Muscle of back (tissue), 11 donors: ENCODE data around the gene CHI3L2. TPM values are rescaled to one million over a fixed set of nuclear protein-coding genes. Genes with fewer than 3 reads are reported as not detected.
"Not testable (repeated sequence)": the region's sequence is repeated elsewhere in the genome, so short reads cannot be mapped to it uniquely, and the experiment has no call there.

Experiments used
- DNase-seq, 3 donors: peaks; one replicate each; pipeline versions ENCODE4 v3.0.0 to v3.0.0-alpha.2; 2013
- polyA plus RNA-seq, 10 donors: library from polyadenylated mRNA; unstranded; fragments of 120-200 nt; gene quantifications; one replicate each; pipeline ENCODE4 v1.2.1, GENCODE V29; 2013; ENCODE audit not compliant: insufficient read length in 10 of 10

Gene CHI3L2
- polyA plus RNA-seq, 10 donors, result 0.68 to 1.3 (median 1.2) TPM; not detected in 7

DNA sequence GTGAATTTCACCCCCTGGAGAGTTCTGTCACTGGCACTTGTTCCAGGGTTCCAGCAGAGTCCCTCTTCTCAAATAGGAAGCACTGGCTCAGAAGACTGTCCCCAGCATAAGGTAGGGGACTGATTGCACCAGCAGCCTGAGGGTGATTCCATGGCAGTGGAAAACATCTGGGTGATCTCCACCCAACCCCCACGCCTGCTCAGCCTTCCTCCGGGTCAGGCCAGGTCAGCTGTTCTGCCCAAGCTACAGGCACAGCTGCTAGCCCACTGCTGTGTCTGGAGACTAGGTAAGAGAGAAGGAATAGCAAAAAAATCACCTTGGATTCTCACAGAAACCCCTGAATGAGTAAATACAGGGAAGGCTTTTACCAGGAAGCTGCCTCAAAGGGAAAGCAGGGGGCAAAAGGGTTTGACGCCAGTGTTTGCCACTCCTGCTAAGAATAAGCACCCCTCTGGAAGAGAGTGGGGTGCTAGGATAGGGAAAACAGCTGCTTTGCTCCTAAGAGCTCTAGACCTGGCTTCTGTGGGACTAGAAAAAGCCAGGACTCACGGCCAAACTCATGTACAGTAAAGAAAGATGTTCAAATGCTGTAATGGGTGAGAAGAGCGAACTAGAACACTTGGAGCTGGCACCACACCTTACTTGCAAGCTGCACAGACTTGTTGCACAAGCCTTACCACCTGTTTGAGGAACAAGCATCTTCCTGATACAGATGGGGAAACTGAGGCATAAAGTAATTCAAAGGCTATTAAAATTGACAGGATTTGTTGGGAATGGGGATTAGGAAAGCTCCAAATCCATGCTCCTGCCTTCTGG lies 26.0 kb upstream of the CHI3L2 start:
- no peak for DNase-seq

DNA sequence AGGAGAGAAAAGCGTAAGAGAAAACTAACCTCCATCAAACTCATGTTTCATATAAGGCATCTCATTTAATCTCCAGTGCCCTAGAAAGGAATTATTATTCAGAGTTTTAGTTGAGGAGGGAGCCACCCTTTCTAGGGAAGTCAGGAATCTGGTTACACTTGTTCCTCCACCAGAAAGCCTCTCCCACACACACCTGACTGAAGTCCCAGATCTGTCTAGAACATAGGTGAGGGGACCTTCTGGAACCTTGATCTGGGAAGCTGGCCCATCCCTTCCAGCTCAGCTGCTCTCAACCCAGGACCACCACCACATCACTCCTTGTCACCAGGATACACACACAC lies 25.2 kb upstream of the CHI3L2 start:
- no peak for DNase-seq

DNA sequence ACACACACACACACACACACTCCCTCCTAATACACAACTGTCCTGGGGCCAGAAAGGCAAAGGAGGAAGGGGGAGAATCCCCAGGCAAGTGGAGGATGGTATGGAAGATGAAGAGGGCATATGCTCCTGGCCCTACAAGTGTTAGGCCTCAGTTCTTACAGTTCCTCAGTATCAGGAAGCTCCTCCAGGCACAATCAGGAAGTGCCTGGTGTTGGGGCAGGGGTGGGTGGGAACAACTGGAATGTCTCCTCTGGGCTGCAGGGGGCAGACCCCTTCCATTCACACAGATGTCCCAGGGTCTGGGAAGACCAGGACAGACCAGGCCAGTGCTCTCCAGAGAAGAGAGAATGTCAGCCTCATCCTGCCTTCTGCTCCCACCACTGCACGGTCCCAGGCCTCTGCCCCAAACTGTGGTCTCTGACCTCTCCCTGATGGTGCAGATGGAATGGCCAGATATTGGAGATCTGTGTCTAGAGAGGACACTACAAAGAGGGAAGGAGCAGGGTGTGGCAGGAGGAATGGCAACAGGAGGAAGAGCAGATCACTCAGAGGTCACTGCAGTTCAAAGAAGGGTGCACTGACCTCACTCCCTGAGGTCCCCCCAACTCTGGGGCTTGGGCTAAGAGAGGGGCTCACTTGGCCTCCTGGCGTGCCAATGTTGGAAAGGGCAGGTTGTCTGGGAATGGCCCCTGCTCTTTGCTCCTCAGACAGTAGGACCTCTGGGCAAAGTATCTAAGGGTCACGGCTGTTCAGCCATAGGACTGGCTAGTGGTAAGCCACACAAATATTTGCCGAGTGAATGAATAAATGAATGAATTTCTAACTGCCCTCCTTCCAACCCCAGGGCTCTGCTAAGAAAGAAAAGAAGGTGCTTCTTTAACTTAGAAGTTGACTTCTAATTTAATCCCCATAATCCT lies 24.5 kb upstream of the CHI3L2 start:
- DNase-seq, result no peak

- peak in 1 of 3 donors; percentile 42 for DNase-seq
Measured at GRCh38 chr1:111203681-111204200, 23.8 kb upstream of the CHI3L2 start.

- DNase-seq, result peak in 1 of 3 donors; percentile 51
Measured at GRCh38 chr1:111204201-111204982, 23.1 kb upstream of the CHI3L2 start.

DNA sequence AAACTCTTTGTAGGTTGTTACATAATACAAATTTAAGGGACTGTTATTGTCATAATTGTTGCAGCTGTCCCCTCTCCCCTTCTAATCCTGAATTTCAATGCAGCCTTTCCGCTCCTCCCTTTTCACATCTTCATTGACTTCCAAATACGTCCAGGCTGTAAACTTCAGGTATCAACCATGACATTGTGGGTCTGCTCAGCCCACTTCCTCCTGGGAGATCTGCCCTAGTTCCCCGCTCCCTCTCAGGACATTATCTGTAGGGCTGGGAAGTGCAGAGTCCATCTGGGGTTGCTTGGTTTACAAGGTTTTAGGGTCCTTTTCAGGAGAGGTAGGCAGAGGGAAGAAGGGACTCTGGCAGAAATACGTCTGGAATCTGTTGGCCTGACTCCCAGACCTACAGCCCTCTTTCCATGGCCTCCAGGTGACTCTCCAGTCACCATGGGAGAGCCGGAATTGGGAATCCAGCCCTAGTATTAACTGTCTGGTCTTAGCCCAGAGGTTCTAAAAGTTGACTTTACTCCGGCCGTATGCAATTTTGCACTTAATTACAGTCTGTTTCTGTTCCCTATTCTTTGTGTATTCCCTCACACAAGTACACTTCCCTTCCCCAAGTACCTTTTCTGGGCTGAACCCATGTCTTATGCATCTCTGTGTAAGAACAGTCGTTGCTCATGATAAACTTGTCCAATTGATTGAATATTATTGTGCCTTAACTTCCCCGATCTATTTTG lies 22.4 kb upstream of the CHI3L2 start:
- DNase-seq, result no peak

GRCh38 chr1:111205714-111206050 lies 21.8 kb upstream of the CHI3L2 start:
- DNase-seq, result no peak

DNA sequence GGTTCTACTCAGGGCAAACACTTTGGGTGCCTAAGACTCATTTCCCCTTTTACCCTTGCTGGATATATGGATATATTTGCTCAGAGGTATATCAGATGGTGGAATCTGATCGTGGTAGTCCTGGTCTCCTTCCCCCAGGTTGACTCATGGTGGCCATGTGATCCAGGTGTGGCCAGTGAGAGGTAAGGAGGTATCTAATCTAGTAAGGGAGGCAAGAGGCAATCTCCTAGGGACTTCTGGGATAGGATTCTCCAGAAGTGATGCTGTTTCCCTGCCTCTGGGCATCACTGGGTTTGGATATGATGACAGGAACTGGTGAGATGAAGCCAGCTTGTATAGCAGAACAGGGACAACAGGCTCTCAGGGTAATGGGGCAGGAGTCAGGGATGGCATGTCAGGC lies 18.6 kb upstream of the CHI3L2 start:
- DNase-seq, result no peak

GRCh38 chr1:111209622-111210021 lies 17.9 kb upstream of the CHI3L2 start:
- DNase-seq, result no peak

DNA sequence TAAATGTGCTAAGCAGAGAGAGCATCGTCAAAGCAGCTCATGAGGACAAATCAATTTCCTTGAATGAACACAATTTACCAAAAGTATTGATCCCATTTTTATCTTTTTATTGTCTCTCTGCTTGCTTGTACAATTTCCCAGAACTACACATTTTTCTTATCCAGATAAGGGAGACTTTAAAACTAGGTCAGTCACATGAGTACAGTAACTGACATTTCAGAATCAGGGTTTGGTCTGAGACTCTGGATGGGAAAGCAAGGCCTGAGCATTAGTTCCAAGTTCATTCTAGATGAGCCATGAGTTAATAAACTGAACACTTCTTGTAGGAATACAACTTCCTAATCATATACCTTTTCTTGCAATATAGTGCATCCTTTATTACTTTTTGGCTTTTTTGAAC lies 15.6 kb upstream of the CHI3L2 start:
- no peak for DNase-seq

DNA sequence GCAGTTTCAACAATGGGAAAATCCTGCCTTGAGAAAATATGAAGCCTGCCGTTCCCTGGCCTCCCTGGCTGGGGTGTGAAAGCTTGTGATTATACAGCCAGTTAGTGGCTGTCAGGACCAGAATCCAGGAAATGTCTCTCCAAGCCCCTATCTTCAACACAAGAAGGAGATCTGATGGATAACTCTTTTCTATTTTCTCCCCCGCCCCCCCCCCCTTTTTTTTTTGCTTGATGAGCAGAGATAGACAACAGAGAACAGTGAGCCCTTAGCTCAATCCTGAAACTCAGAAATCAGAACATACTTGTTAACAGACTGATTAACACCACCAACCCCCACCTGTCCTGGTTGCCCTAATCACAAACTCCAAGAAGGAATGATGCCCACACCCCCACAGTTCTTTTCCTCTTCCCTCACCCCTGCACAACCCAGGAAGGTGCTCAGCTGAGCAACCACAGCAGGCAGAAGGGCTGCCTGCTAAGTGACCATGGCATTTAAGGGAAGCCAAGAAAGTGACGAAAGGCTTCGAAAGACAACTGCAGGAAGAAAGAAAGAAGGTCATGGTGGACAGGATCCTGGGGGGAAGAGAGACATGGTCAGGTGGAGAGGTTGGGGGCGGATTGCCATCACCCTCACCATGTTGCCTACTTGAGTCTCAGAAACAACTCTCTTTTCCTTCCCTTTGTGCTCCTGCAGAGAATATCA lies 14.7 kb upstream of the CHI3L2 start:
- DNase-seq, result no peak

DNA sequence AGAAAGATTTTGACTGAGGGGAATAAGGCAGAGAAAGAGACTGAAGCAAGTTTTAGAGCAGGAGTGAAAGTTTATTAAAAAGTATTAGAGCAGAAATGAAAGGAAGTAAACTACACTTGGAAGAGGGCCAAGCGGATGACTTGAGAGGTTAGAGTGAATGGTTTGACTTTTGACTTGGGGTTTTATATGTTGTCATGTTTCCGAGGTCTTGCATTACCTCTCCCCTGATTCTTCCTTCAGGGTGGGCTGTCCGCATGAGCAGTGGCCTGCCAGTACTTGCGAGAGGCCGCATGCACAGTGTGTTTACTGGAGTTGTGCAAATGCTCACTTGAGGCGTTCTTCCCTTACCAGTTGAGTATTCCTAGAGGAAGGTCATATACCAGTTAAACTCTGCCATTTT lies 14.1 kb upstream of the CHI3L2 start:
- no peak for DNase-seq

DNA sequence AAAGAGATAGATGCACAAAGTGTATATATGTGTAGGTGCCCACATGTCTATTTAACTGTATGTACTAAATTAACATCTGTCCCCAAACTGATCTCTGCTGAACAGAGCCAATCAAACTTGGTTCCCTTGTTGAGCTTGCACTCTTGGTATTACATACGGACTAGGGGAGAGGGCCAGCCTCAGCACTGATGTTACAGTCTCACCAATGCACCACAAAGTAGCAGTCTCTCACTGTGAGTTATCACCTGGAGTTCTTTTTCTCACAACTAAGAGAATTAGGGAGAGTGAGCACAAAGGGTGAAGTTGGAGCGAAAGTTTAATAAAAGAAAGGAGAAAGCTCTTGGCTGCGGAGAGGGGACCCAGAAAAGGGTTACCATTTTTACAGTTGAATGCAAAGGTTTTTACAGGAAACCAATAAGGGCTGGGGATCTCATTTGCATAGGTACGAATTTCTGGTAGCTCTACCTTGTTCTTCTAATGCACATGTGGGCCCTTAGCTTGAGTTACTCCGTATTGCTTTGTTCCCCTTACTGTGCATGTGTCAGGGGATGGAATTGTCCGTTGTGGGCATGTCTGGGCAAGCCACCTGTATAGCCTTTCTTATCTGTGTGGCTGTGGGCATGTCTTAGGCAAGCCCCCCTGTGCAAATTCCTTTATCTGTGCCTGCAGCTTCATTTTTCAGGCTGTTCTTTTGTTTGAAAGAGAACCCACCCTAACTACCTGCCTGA lies 13.3 kb upstream of the CHI3L2 start:
- DNase-seq, result no peak

DNA sequence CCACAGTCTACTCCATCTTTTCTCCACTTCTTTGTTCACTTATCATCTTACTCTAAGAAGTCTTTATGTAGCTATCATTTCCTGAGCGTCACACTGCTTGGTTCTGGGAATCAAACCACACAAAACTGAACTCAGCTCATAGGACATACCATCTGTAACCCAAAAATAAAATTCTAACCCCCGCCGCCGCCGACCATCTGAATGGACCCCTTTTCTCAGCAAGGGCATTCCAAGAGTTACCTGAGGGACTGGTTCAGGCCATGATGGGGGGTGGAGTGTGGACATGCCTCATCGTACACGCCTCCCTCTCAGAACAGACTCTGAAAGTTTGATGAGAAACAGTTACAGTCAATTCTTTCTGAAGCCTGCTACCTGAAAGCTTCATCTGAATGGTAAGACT lies 12.6 kb upstream of the CHI3L2 start:
- DNase-seq, result no peak

DNA sequence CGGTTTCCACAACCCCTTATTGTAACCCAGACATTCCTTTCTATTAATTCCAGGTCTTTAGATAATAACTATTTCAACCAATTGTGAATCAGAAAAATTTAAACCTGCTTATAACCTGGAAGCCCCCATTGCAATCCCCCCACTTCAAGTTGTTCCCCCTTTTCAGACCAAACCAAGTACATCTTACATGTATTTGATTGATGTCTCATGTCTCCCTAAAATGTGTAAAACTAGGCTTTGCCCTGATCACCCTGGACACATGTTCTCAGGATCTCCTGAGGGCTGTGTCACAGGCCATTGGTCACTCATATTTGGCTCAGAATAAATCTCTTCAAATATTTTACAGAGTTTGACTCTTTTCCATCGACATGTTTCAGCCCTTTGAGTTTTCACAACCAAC lies 12.2 kb upstream of the CHI3L2 start:
- DNase-seq, result not testable (repeated sequence)

GRCh38 chr1:111216751-111217150 lies 10.8 kb upstream of the CHI3L2 start:
- no peak for DNase-seq

DNA sequence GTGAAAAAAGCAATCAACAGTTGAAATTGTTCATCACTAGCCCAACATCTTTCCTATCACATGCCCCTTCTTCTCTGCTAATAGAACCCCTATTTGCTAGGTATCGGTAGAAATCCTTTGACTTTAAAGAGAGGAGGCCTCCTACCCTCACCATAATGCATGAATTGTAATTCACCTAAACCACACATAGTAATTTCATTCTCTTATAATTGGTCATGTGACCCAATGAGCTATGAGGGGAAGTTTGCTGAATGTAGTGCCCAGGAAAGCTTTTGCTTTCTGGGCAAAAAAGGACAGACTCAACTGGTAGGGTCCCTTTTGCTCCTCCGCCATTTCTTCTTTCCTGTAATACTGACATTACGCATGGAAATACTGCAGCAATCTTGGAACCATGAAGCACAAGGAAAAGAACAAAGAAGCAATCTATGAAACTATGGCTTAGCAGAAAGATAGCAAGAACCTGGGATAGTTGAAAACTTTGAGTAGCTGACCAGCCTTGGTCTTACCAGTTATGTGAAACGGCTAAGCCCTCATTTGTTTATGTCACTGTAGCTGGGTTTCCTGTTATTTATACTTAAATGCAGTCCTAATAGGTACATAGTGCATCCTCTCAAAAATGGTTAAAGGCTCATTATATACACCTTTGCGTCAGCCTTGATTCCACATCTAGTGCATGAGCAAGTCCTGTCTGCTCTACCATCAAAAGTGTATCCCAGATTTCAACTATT lies 10.2 kb upstream of the CHI3L2 start:
- no peak for DNase-seq

DNA sequence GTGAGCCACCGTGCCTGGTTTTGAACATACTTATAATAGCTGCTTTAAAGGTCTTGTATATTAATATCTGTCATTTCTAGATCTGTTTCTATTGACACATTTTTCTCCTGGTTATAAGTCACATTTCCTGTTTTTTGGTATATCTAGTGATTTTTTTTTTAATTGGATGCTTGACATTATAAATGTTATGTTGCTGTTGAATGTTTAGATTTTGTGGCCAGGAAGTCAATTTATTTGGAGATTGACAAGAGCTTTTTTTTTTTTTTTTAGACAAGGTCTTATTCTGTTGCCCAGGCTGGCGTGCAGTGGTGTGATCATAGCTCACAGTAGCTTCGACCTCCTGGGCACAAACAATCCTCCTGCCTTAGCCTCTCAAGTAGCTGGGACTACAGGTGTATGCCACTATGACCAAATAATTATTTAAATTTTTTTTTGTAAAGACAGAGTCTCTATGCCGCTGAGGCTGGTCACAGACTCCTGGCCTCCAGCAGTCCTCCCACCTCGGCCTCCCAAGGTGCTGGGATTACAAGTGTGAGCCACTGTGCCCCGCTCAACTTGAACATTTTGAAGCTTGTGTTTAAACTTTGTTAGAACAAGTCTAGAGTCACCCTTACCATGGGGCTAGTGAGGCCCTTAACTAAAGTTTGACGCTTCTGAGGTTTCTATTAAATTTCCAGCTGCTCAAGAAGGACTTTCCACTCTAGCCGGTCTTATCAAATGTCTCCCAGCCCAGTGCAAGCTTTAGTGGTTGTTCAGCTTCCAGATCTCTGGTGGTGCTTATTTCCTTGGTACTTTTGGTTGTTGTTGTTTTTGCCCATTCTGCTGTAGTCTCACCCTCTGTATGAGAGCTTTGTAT lies 8.6 kb upstream of the CHI3L2 start:
- DNase-seq, result no peak
